AG04450 (cell line): ENCODE results near the gene ANKRD18A. TPM values are rescaled to one million over a fixed set of nuclear protein-coding genes. Genes with fewer than 3 reads are reported as not detected.

Experiments
- CTCF ChIA-PET: fragments of 300-600, 350-600 bp; formaldehyde crosslinking; extraction: SDS; loops from one replicate; lab custom pipeline; 2022; ENCODE audit warnings: antibody characterized with exemption, inconsistent platforms; lab: Charles Lee
- POLR2A ChIA-PET: fragments of 350-600 bp; formaldehyde crosslinking; extraction: SDS; loops from one replicate; lab custom pipeline; 2021; ENCODE audit warnings: antibody characterized with exemption, inconsistent platforms; lab: Yijun Ruan, JAX
- DNase-seq: peaks from one replicate; pipeline ENCODE4 v3.0.0-alpha.2; 2011; ENCODE audit warnings: low read depth, low spot score
- H3K27ac ChIP-seq: one replicate; pipeline ENCODE4 v1.5.1; 2012; ENCODE audit warnings: low read depth, low read length, control low read depth
- H3K27me3 ChIP-seq: one replicate; pipeline ENCODE4 v1.6.0; 2012; ENCODE audit warnings: low read length; ENCODE audit not compliant: control insufficient read depth, insufficient read depth
- H3K4me3 ChIP-seq: 2 replicates; pipeline ENCODE4 v1.5.1; 2011; ENCODE audit warnings: mild to moderate bottlenecking, low read depth, low read length, control low read depth
- H3K9me3 ChIP-seq: 2 replicates; pipeline ENCODE4 v1.5.1; 2012; ENCODE audit warnings: low read length; ENCODE audit not compliant: control insufficient read depth, insufficient read depth
- polyA plus RNA-seq: library from polyadenylated mRNA; depleted of rRNA; stranded (reverse); fragments of >200 nt; gene quantifications from 2 replicates; pipeline ENCODE4 v1.2.3, GENCODE V29; 2011
- TF ChIP-seq, protein P1 (sequence below): IDR thresholded peaks from 2 replicates; pipeline ENCODE4 v1.5.1; 2011; ENCODE audit warnings: low read depth, low read length, control low read depth, inconsistent platforms

The ANKRD18A gene
- polyA plus RNA-seq, 1 experiment = 0.31 TPM

DNA sequence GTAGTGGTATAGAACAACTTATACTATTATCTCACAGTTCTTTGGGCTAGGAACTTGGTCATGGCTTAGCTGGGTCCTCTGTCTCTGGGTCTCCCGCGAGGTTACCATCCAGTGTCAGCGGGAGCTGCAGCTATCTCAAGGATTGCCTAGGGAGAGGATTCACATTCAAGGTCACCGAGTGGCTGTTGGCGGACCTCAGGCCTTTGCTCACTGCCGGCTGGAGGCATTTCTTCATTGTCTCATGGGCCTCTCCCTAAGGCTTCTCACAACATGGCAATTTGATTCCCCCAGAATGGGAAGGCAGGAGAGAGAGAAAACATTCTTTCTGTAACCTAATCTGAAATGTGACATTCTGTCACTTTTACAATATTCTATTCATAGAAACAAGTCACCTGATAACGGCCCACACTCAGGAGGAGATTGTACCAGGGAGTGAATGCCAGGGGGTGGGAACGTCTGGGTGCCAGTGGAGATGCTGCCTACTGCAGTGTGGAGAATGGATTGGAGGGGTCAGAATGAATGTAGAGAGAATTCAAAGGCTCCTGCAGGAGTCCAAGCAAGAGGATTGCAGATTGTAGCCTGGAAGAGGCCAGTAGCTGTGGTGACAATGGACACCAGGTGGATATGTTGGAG, 29.5 kb upstream of the ANKRD18A start:
- ChIA-PET POLR2A (no interaction called here), CTCF (no interaction called here)
- H3K27ac ChIP-seq = no peak overlapping the region
- TF ChIP-seq, protein P1, sequence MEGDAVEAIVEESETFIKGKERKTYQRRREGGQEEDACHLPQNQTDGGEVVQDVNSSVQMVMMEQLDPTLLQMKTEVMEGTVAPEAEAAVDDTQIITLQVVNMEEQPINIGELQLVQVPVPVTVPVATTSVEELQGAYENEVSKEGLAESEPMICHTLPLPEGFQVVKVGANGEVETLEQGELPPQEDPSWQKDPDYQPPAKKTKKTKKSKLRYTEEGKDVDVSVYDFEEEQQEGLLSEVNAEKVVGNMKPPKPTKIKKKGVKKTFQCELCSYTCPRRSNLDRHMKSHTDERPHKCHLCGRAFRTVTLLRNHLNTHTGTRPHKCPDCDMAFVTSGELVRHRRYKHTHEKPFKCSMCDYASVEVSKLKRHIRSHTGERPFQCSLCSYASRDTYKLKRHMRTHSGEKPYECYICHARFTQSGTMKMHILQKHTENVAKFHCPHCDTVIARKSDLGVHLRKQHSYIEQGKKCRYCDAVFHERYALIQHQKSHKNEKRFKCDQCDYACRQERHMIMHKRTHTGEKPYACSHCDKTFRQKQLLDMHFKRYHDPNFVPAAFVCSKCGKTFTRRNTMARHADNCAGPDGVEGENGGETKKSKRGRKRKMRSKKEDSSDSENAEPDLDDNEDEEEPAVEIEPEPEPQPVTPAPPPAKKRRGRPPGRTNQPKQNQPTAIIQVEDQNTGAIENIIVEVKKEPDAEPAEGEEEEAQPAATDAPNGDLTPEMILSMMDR = no peak
- H3K4me3 ChIP-seq = no peak overlapping the region
- no peak for DNase-seq
- H3K27me3 ChIP-seq = peaks cover 9% of the 10 kb centered on the region
- H3K9me3 ChIP-seq = no peaks in the 10 kb centered on the region

DNA sequence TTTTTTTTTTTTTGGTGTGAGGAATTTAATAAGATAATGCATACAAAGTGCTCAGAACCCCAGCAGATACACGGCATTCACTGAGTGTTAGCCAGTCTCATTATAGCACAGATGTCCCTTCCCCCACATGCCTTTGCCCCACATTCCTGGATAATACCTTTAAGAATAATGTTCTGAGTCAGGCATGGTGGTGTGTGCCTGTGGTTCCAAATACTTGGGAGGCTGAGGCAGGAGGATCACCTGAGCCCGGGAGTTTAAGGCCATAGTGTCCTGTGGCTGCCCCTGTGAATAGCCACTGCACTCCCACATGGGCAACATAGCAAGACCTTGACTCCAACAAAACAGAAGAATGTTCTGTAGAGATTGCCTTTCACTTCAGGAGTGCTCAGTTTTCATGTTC, 24.2 kb upstream of the ANKRD18A start:
- no peak for DNase-seq
- no peak overlapping the region for H3K4me3 ChIP-seq
- no peak overlapping the region for H3K27ac ChIP-seq
- H3K27me3 ChIP-seq = no peaks in the 10 kb centered on the region
- TF ChIP-seq, protein P1 = no peak
- ChIA-PET CTCF (interaction anchor here (0.8 kb wide), 1 partner anchor 25 kb away, joined by 3 read pairs; no protein-coding TSS in a partner anchor), POLR2A (no interaction called here)
- H3K9me3 ChIP-seq = no peaks in the 10 kb centered on the region

DNA sequence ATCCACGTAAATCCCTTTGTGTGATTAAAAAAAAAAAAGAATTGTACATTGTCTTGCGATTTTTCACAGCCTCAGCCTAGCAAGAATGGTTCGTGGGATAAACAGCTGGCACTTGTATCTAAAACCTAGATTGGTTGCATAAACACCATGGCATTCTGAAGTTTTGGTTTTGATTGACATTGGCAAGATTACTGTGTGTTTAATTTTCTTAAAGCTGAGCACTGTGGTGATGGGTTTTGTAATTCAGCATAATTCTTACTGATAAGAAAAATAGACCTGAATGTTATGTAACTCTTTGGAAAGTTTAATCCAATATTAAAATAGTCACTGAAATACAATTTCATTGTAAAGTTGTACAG, 23.4 kb upstream of the ANKRD18A start:
- TF ChIP-seq, protein P1 = no peak
- ChIA-PET CTCF (interaction anchor here (0.8 to 1.6 kb wide), 2 partner anchors 24 to 30 kb away, joined by 3 to 4 read pairs; no protein-coding TSS in a partner anchor), POLR2A (no interaction called here)
- no peaks in the 10 kb centered on the region for H3K9me3 ChIP-seq
- no peak overlapping the region for H3K4me3 ChIP-seq
- DNase-seq = no peak
- H3K27ac ChIP-seq = no peak overlapping the region
- no peaks in the 10 kb centered on the region for H3K27me3 ChIP-seq

DNA sequence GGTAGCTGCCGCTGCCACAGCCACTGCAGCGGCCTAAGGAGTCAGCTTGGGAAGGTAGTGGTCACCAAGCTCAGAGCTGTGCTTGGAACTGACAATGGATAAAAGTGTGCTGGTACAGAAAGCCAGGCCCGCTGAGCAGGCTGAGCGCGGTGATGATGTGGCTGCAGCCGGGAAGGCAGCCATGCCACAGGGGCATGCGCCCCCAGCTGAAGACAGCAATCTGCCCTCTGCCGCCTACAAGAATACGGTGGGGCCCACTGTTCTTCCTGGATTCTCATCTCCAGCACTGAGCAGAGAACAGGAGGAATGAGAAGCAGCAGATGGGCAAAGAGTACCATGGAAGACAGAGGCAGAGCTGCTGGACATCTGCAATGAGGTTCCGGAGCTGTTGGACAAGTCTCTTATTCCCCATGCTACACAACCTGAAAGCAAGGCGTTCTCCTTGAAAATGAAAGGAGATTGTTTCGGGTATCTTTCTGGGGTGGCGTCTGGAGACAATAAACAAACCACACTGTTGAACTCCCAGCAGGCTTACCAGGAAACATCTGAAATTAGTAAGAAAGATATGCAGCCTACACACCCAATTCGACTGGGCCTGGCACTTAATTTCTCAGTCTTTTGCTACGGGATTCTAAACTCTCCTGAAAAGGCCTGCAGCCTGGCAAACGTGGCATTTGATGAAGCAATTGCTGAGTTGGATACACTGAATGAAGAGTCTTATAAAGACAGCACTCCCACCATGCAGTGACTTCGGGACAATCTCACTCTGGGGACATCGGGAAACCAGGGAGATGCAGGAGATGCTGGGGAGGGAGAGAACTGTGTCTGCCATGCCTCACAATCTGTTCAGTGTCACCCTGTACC, 22.8 kb upstream of the ANKRD18A start:
- TF ChIP-seq, protein P1 = no peak
- Histone ChIP-seq H3K9me3 (no peaks in the 10 kb centered on the region), H3K27ac (no peak overlapping the region), H3K27me3 (no peaks in the 10 kb centered on the region), H3K4me3 (no peak overlapping the region)
- CTCF ChIA-PET = interaction anchor here (0.8 to 1.6 kb wide), 6 partner anchors 10 to 506 kb away, joined by 4 to 7 read pairs (median 4); no protein-coding TSS in a partner anchor
- POLR2A ChIA-PET = no interaction called here
- no peak for DNase-seq
